Fibroblast of lung (primary cell): Measurements from ENCODE around the gene RBX1. TPM values are rescaled to one million over a fixed set of nuclear protein-coding genes. Genes with fewer than 3 reads are reported as not detected.

Experiments used
- DNase-seq, 2 donors: peaks; one replicate each; pipeline versions ENCODE4 v3.0.0 to v3.0.0-alpha.2; 2010; ENCODE audit warnings: low read depth in 2 of 2
- H2AFZ ChIP-seq: 2 replicates; pipeline ENCODE4 v1.5.1; 2012; ENCODE audit warnings: low read length, control low read depth, inconsistent platforms
- H3K27ac ChIP-seq: 2 replicates; pipeline ENCODE4 v1.5.1; 2011; ENCODE audit warnings: low read length, control low read depth; ENCODE audit not compliant: insufficient read depth
- H3K27me3 ChIP-seq: 2 replicates; pipeline ENCODE4 v1.5.1; 2011; ENCODE audit warnings: mild to moderate bottlenecking, low read length; ENCODE audit not compliant: control insufficient read depth, insufficient read depth
- H3K36me3 ChIP-seq: 2 replicates; pipeline ENCODE4 v1.5.1; 2011; ENCODE audit warnings: low read length; ENCODE audit not compliant: control insufficient read depth, insufficient read depth
- H3K4me1 ChIP-seq: 2 replicates; pipeline ENCODE4 v1.5.1; 2011; ENCODE audit warnings: low read length; ENCODE audit not compliant: control insufficient read depth, insufficient read depth; ENCODE audit errors: extremely low read depth
- H3K4me2 ChIP-seq: 2 replicates; pipeline ENCODE4 v1.5.1; 2011; ENCODE audit warnings: low read length, control low read depth; ENCODE audit not compliant: insufficient read depth; ENCODE audit errors: extremely low read depth
- H3K4me3 ChIP-seq, 4 experiments: fragments of 200-600 bp in 1 of 4; sonication (generic) in 1 of 4; replicated peaks in 1 of 4; 2 replicates each; pipeline ENCODE4 v1.5.1; 2011 to 2016; ENCODE audit warnings: low read length in 4 of 4, low read depth in 3 of 4, mild to moderate bottlenecking in 3 of 4, control low read depth in 2 of 4, inconsistent platforms in 1 of 4, mixed read lengths in 1 of 4; ENCODE audit not compliant: insufficient read depth in 1 of 4; ENCODE audit errors: control extremely low read depth in 1 of 4
- H3K79me2 ChIP-seq: 2 replicates; pipeline ENCODE4 v1.5.1; 2012; ENCODE audit warnings: mild to moderate bottlenecking, low read length, inconsistent platforms; ENCODE audit not compliant: control insufficient read depth, insufficient read depth
- H3K9ac ChIP-seq: 2 replicates; pipeline ENCODE4 v1.5.1; 2011; ENCODE audit warnings: mild to moderate bottlenecking, low read length, control low read depth; ENCODE audit not compliant: insufficient read depth
- H3K9me3 ChIP-seq: 2 replicates; pipeline ENCODE4 v1.5.1; 2012; ENCODE audit warnings: low read depth, low read length; ENCODE audit not compliant: control insufficient read depth, insufficient read depth
- H4K20me1 ChIP-seq: 2 replicates; pipeline ENCODE4 v1.5.1; 2011; ENCODE audit warnings: low read length; ENCODE audit not compliant: control insufficient read depth, insufficient read depth; ENCODE audit errors: extremely low read depth
- EZH2 ChIP-seq: IDR thresholded peaks from 2 replicates; pipeline ENCODE4 v1.5.1; 2012; ENCODE audit warnings: low read length, control low read depth, mild to moderate bottlenecking; ENCODE audit errors: missing control alignments
- polyA plus RNA-seq, 2 donors: library from polyadenylated mRNA; depleted of rRNA in 1 of 2; stranded (reverse) in 1 of 2; unstranded in 1 of 2; fragments of >200 nt; gene quantifications; 2 replicates each; pipeline ENCODE4 v1.2.1, GENCODE V29; 2011 to 2012; ENCODE audit warnings: missing spikeins in 1 of 2
- total RNA-seq: library from RNA; depleted of rRNA; stranded (reverse); fragments of >200 nt; gene quantifications from 2 replicates; pipeline ENCODE4 v1.2.1, GENCODE V29; 2014
- TF ChIP-seq, protein P1 (sequence below), 2 donors: IDR thresholded peaks in 1 of 2; conservative IDR thresholded peaks in 1 of 2; 1 replicate in 1 of 2; 2 replicates in 1 of 2; pipeline ENCODE4 v1.5.1; 2011 to 2012; ENCODE audit warnings: low read length in 2 of 2, control low read depth in 1 of 2, inconsistent platforms in 1 of 2, low read depth in 1 of 2, mild to moderate bottlenecking in 1 of 2

The RBX1 gene
- total and polyA plus RNA-seq, 2 donors (not counting 1 experiment from before 2014, with no cell fraction given), result 53.2 to 89.6 TPM

DNA sequence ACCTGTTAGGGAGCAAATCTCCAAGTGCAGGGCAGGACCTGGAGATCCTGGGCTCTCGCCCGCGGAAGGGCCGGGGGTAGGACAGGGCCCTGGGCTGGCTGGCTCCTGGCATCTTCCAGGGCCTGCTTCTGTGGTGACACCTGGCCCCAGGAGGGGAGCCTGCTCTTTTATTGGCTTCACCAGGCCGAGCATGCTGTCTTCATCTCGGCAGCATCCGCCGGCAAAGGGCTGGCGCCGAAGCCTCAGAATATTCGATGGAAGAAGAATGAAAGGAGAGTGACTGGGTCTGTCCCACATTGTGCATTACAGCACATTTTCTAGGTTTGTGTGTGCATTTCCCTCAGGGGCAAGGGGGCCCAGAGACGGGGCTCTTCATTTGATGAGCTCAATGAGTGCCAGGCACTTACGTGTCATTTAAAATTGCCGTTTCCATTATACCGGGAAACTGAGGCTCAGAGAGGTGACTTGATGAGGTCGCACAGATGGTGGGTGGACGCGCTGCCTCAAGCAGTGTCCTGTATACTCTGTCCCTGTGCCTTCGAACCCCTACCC, 70.0 kb downstream of the RBX1 start:
- TF ChIP-seq EZH2, result no peak
- TF ChIP-seq, protein P1, sequence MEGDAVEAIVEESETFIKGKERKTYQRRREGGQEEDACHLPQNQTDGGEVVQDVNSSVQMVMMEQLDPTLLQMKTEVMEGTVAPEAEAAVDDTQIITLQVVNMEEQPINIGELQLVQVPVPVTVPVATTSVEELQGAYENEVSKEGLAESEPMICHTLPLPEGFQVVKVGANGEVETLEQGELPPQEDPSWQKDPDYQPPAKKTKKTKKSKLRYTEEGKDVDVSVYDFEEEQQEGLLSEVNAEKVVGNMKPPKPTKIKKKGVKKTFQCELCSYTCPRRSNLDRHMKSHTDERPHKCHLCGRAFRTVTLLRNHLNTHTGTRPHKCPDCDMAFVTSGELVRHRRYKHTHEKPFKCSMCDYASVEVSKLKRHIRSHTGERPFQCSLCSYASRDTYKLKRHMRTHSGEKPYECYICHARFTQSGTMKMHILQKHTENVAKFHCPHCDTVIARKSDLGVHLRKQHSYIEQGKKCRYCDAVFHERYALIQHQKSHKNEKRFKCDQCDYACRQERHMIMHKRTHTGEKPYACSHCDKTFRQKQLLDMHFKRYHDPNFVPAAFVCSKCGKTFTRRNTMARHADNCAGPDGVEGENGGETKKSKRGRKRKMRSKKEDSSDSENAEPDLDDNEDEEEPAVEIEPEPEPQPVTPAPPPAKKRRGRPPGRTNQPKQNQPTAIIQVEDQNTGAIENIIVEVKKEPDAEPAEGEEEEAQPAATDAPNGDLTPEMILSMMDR (conservative IDR thresholded peaks at IDR 0.05 in 1 of 2, IDR thresholded peaks at IDR 0.05 in 1 of 2; ENCODE audit: low read depth in 1 of 2, low read length in 2 of 2), result no peak
- Histone ChIP-seq H2AFZ (peak overlapping the region; percentile 89), H3K4me2 (peak overlapping the region; percentile 99), H3K9me3 (no peaks in the 10 kb centered on the region), H4K20me1 (no peaks in the 10 kb centered on the region), H3K4me3 (peak overlapping the region; percentile 61 to 76 (median 66)), H3K36me3 (no peaks in the 10 kb centered on the region), H3K27ac (peak overlapping the region; percentile 80), H3K4me1 (peaks cover 4% of the 10 kb centered on the region), H3K9ac (peak overlapping the region; percentile 75), H3K27me3 (no peaks in the 10 kb centered on the region), H3K79me2 (no peaks in the 10 kb centered on the region)
- DNase-seq, result no peak

DNA sequence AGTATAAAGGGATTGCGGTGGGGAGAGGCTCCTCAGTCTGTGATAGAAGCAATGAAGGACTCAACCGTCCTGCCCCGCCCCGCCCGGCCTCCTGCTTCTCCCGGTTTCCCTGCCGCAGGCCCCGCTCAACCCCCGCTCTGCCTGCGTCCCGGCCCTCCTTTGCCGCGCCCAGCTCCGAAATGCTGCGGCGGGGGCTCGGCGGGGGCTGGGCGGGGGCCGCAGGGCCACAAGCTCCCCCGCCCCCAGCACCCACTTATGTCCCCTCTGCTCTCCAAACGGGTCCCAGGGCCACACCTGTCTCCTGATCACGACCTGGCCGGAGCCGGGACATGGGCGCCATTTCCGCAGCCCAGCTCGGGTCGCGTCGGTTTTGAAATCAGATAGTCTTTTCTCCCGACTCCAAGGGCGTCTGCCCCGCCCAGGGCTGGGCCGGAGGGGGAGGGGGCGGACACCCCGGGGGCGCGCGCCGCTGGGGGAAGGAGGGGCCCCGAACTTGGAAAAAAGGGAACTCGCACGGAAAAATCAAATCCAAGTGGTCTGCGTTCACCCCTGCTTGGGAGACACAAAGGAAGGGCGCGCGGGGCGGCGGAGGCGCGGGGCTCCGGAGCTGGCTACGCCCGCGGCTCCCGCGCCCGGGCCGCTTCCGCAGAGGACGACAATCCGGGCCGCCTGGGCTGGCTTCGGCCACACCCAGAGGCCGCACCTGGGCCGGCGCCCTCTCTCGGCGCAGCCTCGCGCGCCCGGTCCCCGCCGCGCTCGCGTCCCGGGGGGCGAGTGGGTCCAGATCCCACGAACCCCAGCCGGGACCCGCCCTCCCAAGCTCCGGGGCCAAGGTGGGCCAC, 70.7 kb downstream of the RBX1 start:
- Histone ChIP-seq H3K9ac (peak overlapping the region; percentile 75), H3K79me2 (no peaks in the 10 kb centered on the region), H4K20me1 (no peaks in the 10 kb centered on the region), H3K36me3 (no peaks in the 10 kb centered on the region), H3K27ac (peak overlapping the region; percentile 80), H2AFZ (peak overlapping the region; percentile 89), H3K27me3 (no peaks in the 10 kb centered on the region), H3K4me2 (peak overlapping the region; percentile 99), H3K4me3 (peak overlapping the region; percentile 61 to 76 (median 66)), H3K9me3 (no peaks in the 10 kb centered on the region), H3K4me1 (peaks cover 4% of the 10 kb centered on the region)
- TF ChIP-seq EZH2, result no peak
- TF ChIP-seq, protein P1 (conservative IDR thresholded peaks at IDR 0.05 in 1 of 2, IDR thresholded peaks at IDR 0.05 in 1 of 2; ENCODE audit: low read depth in 1 of 2, low read length in 2 of 2), result no peak
- DNase-seq, result peak; percentile 35 to 68

DNA sequence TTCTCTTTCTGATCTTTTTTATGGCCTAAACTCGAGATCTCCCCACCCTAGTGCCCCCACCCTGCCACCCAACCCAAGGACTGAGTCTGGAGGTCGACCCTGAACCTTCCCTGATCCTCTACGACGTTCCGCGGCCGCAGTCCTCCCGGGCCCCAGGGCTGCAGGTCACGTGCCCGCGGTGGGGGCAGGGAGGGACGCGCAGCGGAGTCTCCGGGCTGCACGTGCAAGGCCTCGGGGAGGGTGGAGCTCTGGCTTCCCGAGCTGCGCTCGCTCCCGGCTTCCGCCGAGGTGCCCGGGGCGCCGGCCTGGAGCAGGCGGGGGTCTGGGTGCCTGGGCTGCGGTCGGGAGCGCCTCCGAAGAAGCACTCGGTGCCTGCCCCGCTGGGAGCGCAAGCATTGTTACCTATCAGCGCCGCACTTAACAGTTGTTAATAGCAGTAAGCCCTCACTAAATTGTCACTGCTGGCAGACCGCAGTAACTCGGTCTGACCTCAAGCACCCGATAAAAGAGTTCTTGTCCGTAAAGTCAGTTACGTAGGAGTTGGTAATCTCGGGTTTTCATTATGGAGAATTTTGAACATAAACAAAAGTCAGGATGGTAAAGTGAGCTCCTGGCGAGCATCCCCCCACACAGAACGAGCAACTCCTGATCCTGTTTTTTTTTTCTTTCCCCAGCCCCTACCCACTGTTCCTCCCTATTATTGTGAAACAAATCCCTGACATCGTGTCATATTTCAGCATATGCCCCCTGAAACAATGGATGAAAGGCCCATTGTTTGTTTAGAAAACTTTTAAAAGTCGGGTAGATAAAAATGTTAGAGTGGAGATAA, 71.5 kb downstream of the RBX1 start:
- DNase-seq, result peak; percentile 75 to 91
- Histone ChIP-seq H2AFZ (peak overlapping the region; percentile 47), H3K4me2 (peak overlapping the region; percentile 77), H3K27ac (peak overlapping the region; percentile 80), H3K36me3 (no peaks in the 10 kb centered on the region), H3K9me3 (no peaks in the 10 kb centered on the region), H4K20me1 (no peaks in the 10 kb centered on the region), H3K4me3 (peak overlapping the region; percentile 46 to 69 (median 62)), H3K27me3 (no peaks in the 10 kb centered on the region), H3K9ac (peak overlapping the region; percentile 75), H3K79me2 (no peaks in the 10 kb centered on the region), H3K4me1 (peaks cover 4% of the 10 kb centered on the region)
- TF ChIP-seq EZH2, result no peak
- TF ChIP-seq, protein P1 (conservative IDR thresholded peaks at IDR 0.05 in 1 of 2, IDR thresholded peaks at IDR 0.05 in 1 of 2; ENCODE audit: low read depth in 1 of 2, low read length in 2 of 2), result no peak
